D721Med (cell line): ENCODE results near the gene LONRF3.

ENCODE experiments used
- DNase-seq: peaks from one replicate; pipeline ENCODE4 v3.0.0; 2011; ENCODE audit warnings: low spot score; ENCODE audit not compliant: insufficient read length
- FAIRE-seq: peaks from 2 replicates; lab custom pipeline; 2011; peaks lifted over from hg19 to GRCh38; lab: Jason Lieb, UNC
- CTCF ChIP-seq: IDR thresholded peaks from 2 replicates; pipeline ENCODE4 v1.5.1; 2012; ENCODE audit warnings: mild to moderate bottlenecking, control low read depth; ENCODE audit not compliant: insufficient read depth; ENCODE audit errors: missing control alignments

The LONRF3 gene

GRCh38 chrX:119063428-119063827 lies 89.0 kb downstream of the LONRF3 start:
- no peak for TF ChIP-seq CTCF
- no peak for FAIRE-seq
- DNase-seq: no peak

- no peak for DNase-seq
- peak; percentile 47 for TF ChIP-seq CTCF
- no peak for FAIRE-seq
These were observed 92.8 kb downstream of the LONRF3 start for GRCh38 chrX:119067023-119067739.
